ENCODE data around the gene CLCN3.

Gene CLCN3

DNA sequence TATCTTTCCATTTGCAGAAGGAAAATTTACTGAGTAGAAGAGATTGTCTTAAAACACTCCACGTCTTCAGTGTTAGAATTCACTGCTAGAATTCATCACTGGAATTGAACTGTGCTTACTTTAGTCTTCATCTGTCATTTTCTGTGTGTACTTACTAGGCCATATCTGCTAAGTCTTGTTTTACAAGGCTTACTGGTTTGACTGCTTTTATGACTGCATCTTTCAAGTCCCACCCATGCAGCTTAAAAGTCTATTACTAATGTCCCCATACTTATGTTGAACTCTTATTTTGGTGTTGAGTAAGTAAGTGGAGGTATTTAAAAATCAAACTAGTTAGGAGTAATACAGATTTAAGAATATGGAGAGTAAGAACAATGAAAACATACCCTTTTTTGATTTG, 14.6 kb downstream of the CLCN3 start:
- Histone ChIP-seq H3K4me3 (ENCODE audit: low read depth in 1 of 2, low read length in 2 of 2) (no peak overlapping the region), H3K36me3 (ENCODE audit: control insufficient read depth in 1 of 2, insufficient read depth in 2 of 2, low read length in 2 of 2) (peaks cover 11 to 24% of the 10 kb centered on the region in 2 donors), H3K27me3 (ENCODE audit: low read depth, low read length) (no peaks in the 10 kb centered on the region), H3K9me3 (ENCODE audit: control insufficient read depth in 1 of 2, low read length in 2 of 2) (no peaks in the 10 kb centered on the region), H3K27ac (ENCODE audit: low read length) (no peak overlapping the region), H3K4me1 (ENCODE audit: control insufficient read depth in 1 of 2, insufficient read depth in 2 of 2, low read length in 2 of 2) (peaks cover 0 to 3% of the 10 kb centered on the region in 2 donors)

DNA sequence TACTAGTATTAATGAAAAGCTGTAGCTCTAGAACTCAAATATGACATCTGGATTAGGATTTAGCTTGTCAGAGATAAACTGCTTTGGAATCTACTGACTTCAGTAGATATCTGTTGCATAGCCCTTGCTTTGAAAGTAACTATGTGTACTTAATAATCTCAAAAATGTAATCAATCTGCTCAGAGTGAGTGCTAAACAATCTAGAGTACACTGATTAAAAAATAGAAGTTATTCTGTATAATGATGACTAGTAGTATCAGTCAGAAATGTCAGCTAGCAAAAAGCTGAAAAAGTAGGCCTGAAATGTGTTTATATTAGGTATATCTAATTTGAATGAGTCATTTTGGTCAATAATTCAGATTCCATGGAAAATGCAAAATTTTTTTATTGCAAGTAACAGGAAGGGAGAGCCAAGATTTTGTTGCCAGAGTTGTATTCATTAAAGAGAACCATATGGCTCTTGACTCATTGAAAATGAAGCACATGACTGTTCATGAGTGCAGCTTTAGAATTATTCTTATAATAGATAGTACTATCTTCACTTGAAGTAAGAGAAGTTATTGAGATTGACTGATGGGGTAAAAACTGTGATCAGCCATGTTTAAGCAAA, 20.0 kb downstream of the CLCN3 start:
- peaks cover 11 to 33% of the 10 kb centered on the region in 2 donors for H3K36me3 ChIP-seq (ENCODE audit: control insufficient read depth in 1 of 2, insufficient read depth in 2 of 2, low read length in 2 of 2)
- H3K27ac ChIP-seq (ENCODE audit: low read length), result no peak overlapping the region
- no peak overlapping the region for H3K4me3 ChIP-seq (ENCODE audit: low read depth in 1 of 2, low read length in 2 of 2)
- H3K27me3 ChIP-seq (ENCODE audit: low read depth, low read length), result no peaks in the 10 kb centered on the region
- no peaks in the 10 kb centered on the region for H3K9me3 ChIP-seq (ENCODE audit: control insufficient read depth in 1 of 2, low read length in 2 of 2)
- H3K4me1 ChIP-seq (ENCODE audit: control insufficient read depth in 1 of 2, insufficient read depth in 2 of 2, low read length in 2 of 2), result no peaks in the 10 kb centered on the region

DNA sequence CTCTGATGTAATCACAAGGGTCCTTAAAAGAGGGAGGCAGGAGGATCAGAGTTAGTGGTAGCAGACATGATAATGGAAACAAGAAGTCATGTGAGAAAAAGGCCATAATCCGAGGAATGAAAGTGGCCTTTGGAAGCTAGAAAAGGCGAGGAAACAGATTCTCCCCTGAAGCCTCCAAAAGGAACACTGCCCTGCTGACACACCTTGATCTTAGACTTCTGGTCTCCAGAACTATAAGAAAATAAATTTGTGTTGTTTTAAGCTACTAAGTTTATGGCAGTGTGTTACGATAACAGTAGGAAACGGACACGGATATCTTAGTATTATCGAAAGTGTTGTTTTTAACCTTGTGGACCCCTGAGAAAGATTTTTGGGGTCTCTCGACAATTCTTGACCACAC, 24.4 kb downstream of the CLCN3 start:
- Histone ChIP-seq H3K9me3 (ENCODE audit: control insufficient read depth in 1 of 2, low read length in 2 of 2) (no peaks in the 10 kb centered on the region), H3K27ac (ENCODE audit: low read length) (no peak overlapping the region), H3K4me3 (ENCODE audit: low read depth in 1 of 2, low read length in 2 of 2) (no peak overlapping the region), H3K4me1 (ENCODE audit: control insufficient read depth in 1 of 2, insufficient read depth in 2 of 2, low read length in 2 of 2) (peaks cover 0 to 5% of the 10 kb centered on the region in 2 donors), H3K27me3 (ENCODE audit: low read depth, low read length) (no peaks in the 10 kb centered on the region), H3K36me3 (ENCODE audit: control insufficient read depth in 1 of 2, insufficient read depth in 2 of 2, low read length in 2 of 2) (peaks cover 0 to 10% of the 10 kb centered on the region in 2 donors)

DNA sequence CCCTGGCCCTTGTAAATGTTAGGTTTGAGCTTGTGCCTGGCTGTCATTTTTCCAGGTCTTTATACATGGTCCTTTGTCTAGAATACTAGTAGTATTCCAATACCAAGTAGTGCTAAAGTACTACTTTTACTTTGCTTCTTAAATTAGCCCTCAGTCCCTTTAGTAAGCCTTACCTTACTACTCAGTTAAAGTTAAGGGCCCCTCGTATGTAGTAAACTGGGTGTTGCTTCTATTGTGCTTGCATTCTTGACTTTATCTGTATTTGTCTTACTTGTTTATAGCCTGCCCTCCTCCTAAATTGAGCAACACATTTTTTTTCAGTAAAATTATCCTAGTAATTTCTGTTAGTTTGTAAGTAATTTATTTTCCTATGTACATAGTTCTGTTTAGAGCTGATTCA, 25.2 kb downstream of the CLCN3 start:
- Histone ChIP-seq H3K27ac (ENCODE audit: low read length) (no peak overlapping the region), H3K4me1 (ENCODE audit: control insufficient read depth in 1 of 2, insufficient read depth in 2 of 2, low read length in 2 of 2) (peaks cover 0 to 10% of the 10 kb centered on the region in 2 donors), H3K27me3 (ENCODE audit: low read depth, low read length) (no peaks in the 10 kb centered on the region), H3K9me3 (ENCODE audit: control insufficient read depth in 1 of 2, low read length in 2 of 2) (no peaks in the 10 kb centered on the region), H3K36me3 (ENCODE audit: control insufficient read depth in 1 of 2, insufficient read depth in 2 of 2, low read length in 2 of 2) (peaks cover 0 to 6% of the 10 kb centered on the region in 2 donors), H3K4me3 (ENCODE audit: low read depth in 1 of 2, low read length in 2 of 2) (no peak overlapping the region)

DNA sequence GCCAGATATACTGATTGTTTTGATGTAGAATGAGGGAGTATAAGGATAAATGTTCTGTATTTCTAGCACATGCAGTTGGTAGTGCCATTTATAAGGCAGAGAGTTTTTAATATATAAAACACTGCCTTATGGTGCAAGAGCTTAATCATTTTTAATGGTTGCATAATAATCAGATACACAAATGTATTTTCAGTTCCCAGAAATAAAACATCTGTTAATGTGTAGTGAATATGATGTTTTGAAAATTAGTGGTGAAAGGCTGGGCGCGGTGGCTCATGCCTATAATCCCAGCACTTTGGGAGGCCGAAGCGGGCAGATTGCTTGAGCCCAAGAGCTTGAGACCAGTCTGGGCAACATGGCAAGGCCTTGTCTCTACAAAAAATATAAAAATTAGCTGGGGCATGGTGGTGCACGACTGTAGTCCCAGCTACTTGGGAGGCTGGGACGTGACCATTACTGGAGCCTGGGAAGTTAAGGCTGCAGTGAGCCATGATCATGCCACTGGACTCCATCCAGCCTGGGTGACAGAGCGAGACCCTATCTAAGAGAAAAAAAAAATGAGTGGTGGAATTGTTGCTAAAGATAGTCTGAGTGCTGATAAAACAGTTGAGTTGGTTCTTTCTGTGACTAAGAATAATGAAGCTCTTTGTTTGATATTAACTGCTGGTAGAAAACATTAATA, 29.3 kb downstream of the CLCN3 start:
- Histone ChIP-seq H3K4me3 (ENCODE audit: low read depth in 1 of 2, low read length in 2 of 2) (no peak overlapping the region), H3K4me1 (ENCODE audit: control insufficient read depth in 1 of 2, insufficient read depth in 2 of 2, low read length in 2 of 2) (peaks cover 0 to 10% of the 10 kb centered on the region in 2 donors), H3K9me3 (ENCODE audit: control insufficient read depth in 1 of 2, low read length in 2 of 2) (no peaks in the 10 kb centered on the region), H3K36me3 (ENCODE audit: control insufficient read depth in 1 of 2, insufficient read depth in 2 of 2, low read length in 2 of 2) (peaks cover 0 to 5% of the 10 kb centered on the region in 2 donors), H3K27ac (ENCODE audit: low read length) (no peak overlapping the region), H3K27me3 (ENCODE audit: low read depth, low read length) (no peaks in the 10 kb centered on the region)

DNA sequence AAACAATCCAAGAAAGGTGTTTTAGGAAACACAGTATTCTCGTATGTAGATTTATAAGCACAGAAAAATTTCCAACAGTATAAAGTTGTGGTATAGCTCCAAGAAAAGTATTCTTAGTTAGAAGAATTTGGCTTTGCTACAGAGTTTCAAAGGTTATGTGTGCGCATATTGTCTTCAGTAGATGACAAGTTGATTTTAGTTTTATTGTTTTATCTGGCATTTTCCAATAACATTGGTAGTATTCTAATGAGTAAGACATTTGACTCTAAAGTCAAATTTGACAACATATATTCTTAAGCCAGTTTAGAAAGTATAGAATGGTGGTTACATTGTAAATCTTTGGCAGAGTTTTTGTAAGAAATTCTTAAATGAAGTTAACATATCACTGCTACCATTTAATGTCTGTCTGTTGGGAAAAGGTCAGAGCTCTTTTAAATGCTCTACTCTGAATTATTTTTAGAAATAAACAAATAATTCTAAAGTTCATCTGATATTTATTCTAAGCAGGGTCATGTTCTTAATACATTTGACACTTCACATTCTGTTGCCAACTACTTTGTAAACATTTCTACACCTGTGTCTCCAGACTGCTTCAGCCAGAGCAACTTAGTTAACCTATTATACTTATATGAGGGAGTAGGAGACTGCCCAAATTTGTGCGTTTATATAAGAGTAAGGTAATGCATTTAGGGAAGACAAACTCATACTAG, 30.0 kb downstream of the CLCN3 start:
- H3K36me3 ChIP-seq (ENCODE audit: control insufficient read depth in 1 of 2, insufficient read depth in 2 of 2, low read length in 2 of 2), result no peaks in the 10 kb centered on the region
- no peaks in the 10 kb centered on the region for H3K27me3 ChIP-seq (ENCODE audit: low read depth, low read length)
- H3K9me3 ChIP-seq (ENCODE audit: control insufficient read depth in 1 of 2, low read length in 2 of 2), result no peaks in the 10 kb centered on the region
- peaks cover 0 to 10% of the 10 kb centered on the region in 2 donors for H3K4me1 ChIP-seq (ENCODE audit: control insufficient read depth in 1 of 2, insufficient read depth in 2 of 2, low read length in 2 of 2)
- H3K4me3 ChIP-seq (ENCODE audit: low read depth in 1 of 2, low read length in 2 of 2), result no peak overlapping the region
- no peak overlapping the region for H3K27ac ChIP-seq (ENCODE audit: low read length)

DNA sequence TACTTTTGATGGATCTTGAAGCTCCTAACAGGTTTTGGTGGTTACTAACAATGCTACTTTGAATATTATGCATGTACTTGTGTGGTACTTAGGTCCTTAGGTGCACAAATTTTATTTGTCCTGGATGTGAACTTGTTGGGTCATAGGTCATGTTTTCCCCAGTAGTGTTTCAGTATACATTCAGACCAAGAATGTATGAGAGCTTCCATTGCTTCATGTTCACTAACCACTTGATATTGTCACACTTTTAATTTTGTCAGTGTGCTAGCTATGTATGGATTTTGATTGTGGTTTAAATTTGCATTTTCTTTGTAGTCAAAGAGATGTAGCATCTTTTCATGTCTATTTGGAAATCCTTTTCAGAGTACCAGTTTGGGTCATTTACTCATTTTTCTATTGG, 32.2 kb downstream of the CLCN3 start:
- no peaks in the 10 kb centered on the region for H3K36me3 ChIP-seq (ENCODE audit: control insufficient read depth in 1 of 2, insufficient read depth in 2 of 2, low read length in 2 of 2)
- H3K27me3 ChIP-seq (ENCODE audit: low read depth, low read length), result no peaks in the 10 kb centered on the region
- no peaks in the 10 kb centered on the region for H3K9me3 ChIP-seq (ENCODE audit: control insufficient read depth in 1 of 2, low read length in 2 of 2)
- peaks cover 0 to 10% of the 10 kb centered on the region in 2 donors for H3K4me1 ChIP-seq (ENCODE audit: control insufficient read depth in 1 of 2, insufficient read depth in 2 of 2, low read length in 2 of 2)
- H3K4me3 ChIP-seq (ENCODE audit: low read depth in 1 of 2, low read length in 2 of 2), result no peak overlapping the region
- no peak overlapping the region for H3K27ac ChIP-seq (ENCODE audit: low read length)

DNA sequence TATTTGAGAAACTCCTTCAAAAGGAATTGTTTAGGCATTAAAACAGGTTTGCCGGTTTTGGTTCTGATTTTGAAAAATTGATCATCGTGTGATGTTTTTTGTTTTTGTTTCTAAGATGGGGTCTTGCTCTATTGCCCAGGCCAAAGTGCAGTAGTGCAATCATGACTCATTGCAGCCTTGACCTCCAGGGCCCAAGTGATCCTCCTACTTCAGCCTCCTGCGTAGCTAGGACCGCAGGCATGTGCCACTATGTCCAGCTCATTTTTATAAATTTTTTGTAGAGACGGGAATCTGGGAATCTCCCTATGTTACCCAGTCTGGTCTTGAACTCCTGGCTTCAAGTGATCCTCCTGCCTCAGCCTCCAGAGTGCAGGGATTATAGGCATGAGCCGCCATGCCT, 35.0 kb downstream of the CLCN3 start:
- no peaks in the 10 kb centered on the region for H3K9me3 ChIP-seq (ENCODE audit: control insufficient read depth in 1 of 2, low read length in 2 of 2)
- no peak overlapping the region for H3K4me3 ChIP-seq (ENCODE audit: low read depth in 1 of 2, low read length in 2 of 2)
- H3K36me3 ChIP-seq (ENCODE audit: control insufficient read depth in 1 of 2, insufficient read depth in 2 of 2, low read length in 2 of 2), result peaks cover 0 to 10% of the 10 kb centered on the region in 2 donors
- H3K4me1 ChIP-seq (ENCODE audit: control insufficient read depth in 1 of 2, insufficient read depth in 2 of 2, low read length in 2 of 2), result peaks cover 0 to 4% of the 10 kb centered on the region in 2 donors
- no peaks in the 10 kb centered on the region for H3K27me3 ChIP-seq (ENCODE audit: low read depth, low read length)
- H3K27ac ChIP-seq (ENCODE audit: low read length), result no peak overlapping the region

DNA sequence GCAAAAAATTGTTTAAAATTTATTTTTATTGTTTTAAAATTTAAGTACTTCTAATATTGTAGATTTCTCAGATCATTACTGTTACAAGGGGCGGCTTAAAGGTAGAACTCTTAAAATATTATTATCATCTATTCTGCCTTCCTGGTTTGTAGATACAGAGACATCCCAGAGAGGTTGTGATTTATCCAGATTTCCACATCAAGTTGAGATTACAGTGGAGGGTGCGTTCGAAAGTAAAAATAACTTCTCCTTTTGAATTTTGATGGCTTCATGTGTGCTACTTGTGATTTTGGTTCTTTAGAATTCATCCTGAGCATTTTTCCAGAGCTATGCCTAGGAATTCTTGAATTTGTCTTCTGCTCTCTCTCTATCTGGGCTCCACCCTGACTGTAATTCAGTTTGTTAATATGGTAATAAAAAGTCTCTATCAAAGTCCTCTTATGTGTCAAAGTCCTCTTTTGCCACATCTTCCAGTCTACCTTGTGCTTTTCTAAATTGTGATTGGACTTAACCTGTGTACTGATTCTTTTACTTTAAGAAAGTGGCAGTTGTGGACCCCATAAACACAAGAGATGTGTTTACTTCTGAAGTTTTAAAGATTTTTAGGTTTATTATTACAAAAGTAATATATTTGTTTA, 37.2 kb downstream of the CLCN3 start:
- Histone ChIP-seq H3K9me3 (ENCODE audit: control insufficient read depth in 1 of 2, low read length in 2 of 2) (no peaks in the 10 kb centered on the region), H3K4me3 (ENCODE audit: low read depth in 1 of 2, low read length in 2 of 2) (no peak overlapping the region), H3K36me3 (ENCODE audit: control insufficient read depth in 1 of 2, insufficient read depth in 2 of 2, low read length in 2 of 2) (peaks cover 0 to 12% of the 10 kb centered on the region in 2 donors), H3K4me1 (ENCODE audit: control insufficient read depth in 1 of 2, insufficient read depth in 2 of 2, low read length in 2 of 2) (peaks cover 0 to 8% of the 10 kb centered on the region in 2 donors), H3K27me3 (ENCODE audit: low read depth, low read length) (no peaks in the 10 kb centered on the region), H3K27ac (ENCODE audit: low read length) (no peak overlapping the region)

DNA sequence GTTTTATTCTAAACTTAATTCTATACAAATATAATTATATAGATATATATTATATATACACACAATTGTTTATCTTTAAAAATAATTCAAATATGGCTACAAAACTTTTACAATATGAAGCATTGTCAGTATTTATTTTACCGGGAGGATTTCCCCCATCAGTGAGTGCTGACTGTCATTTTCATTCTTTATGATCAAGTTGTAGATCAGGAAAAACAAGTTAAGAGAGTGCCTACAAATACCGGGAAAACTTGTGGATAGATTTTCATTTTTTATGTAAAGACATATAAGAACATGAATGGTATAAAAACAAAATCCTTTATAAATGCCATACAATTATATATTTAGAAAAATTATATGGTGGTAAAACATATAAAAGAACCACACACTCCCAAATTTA, 37.8 kb downstream of the CLCN3 start:
- no peak overlapping the region for H3K4me3 ChIP-seq (ENCODE audit: low read depth in 1 of 2, low read length in 2 of 2)
- H3K27ac ChIP-seq (ENCODE audit: low read length), result no peak overlapping the region
- peaks cover 0 to 8% of the 10 kb centered on the region in 2 donors for H3K4me1 ChIP-seq (ENCODE audit: control insufficient read depth in 1 of 2, insufficient read depth in 2 of 2, low read length in 2 of 2)
- H3K27me3 ChIP-seq (ENCODE audit: low read depth, low read length), result no peaks in the 10 kb centered on the region
- H3K9me3 ChIP-seq (ENCODE audit: control insufficient read depth in 1 of 2, low read length in 2 of 2), result no peaks in the 10 kb centered on the region
- peaks cover 0 to 12% of the 10 kb centered on the region in 2 donors for H3K36me3 ChIP-seq (ENCODE audit: control insufficient read depth in 1 of 2, insufficient read depth in 2 of 2, low read length in 2 of 2)
